PC-3 (cell line): ENCODE results near the gene LEMD2. TPM values are rescaled to one million over a fixed set of nuclear protein-coding genes. Genes with fewer than 3 reads are reported as not detected.
"Not testable (repeated sequence)": the region's sequence is repeated elsewhere in the genome, so short reads cannot be mapped to it uniquely, and the experiment has no call there.

ENCODE experiments used
- ATAC-seq: fragments of 200-7000 bp; cut with Tn5 transposase; 2 replicates; pipeline ENCODE4 v1.9.1; 2020; ENCODE audit warnings: mild to moderate bottlenecking, moderate library complexity
- BruUV-seq: library from RNA; stranded (reverse); fragments of 400-500 nt; replicated peaks from 2 replicates; lab custom pipeline; 2021; lab: Mats Ljungman, UMichigan
- CTCF ChIA-PET: fragments of 300-600 bp; sonication (Branson Sonifier 250); formaldehyde crosslinking; loops from one replicate; lab custom pipeline; 2022; ENCODE audit warnings: antibody characterized with exemption; lab: Charles Lee
- POLR2A ChIA-PET: fragments of 300-600 bp; sonication (Branson Sonifier 250); formaldehyde crosslinking; loops from one replicate; lab custom pipeline; 2022; ENCODE audit warnings: antibody characterized with exemption; ENCODE audit not compliant: unreplicated experiment; lab: Charles Lee
- DNase-seq: peaks from one replicate; pipeline ENCODE4 v3.0.0-alpha.2; 2015
- H2AFZ ChIP-seq: fragments of 300-600 bp; sonication (generic); 2 replicates; pipeline ENCODE4 v1.6.0; 2016; ENCODE audit warnings: antibody characterized with exemption, low read length
- H3F3A ChIP-seq: fragments of 300-600 bp; sonication (generic); one replicate; pipeline ENCODE4 v1.6.0; 2017; ENCODE audit warnings: antibody characterized with exemption, low read length, control low read depth, mild to moderate bottlenecking; ENCODE audit not compliant: unreplicated experiment
- H3K27ac ChIP-seq: fragments of 300-600 bp; sonication (generic); 2 replicates; pipeline ENCODE4 v1.5.1; 2016; ENCODE audit warnings: mild to moderate bottlenecking, low read length
- H3K27me3 ChIP-seq: fragments of 300-600 bp; sonication (generic); 2 replicates; pipeline ENCODE4 v1.6.1; 2016; ENCODE audit warnings: low read length, mixed read lengths
- H3K36me3 ChIP-seq: fragments of 300-600 bp; sonication (generic); 2 replicates; pipeline ENCODE4 v1.6.1; 2016; ENCODE audit warnings: low read depth, mixed run types, low read length, mixed read lengths
- H3K4me1 ChIP-seq: fragments of 300-600 bp; sonication (generic); 2 replicates; pipeline ENCODE4 v1.5.1; 2016; ENCODE audit warnings: low read length; ENCODE audit not compliant: insufficient read depth
- H3K4me2 ChIP-seq: fragments of 300-600 bp; sonication (generic); 2 replicates; pipeline ENCODE4 v1.6.0; 2016; ENCODE audit warnings: low read length
- H3K4me3 ChIP-seq: fragments of 300-600 bp; sonication (generic); 2 replicates; pipeline ENCODE4 v1.5.1; 2016; ENCODE audit warnings: mild to moderate bottlenecking, low read length, mixed read lengths
- H3K79me2 ChIP-seq: fragments of 300-600 bp; sonication (generic); 2 replicates; pipeline ENCODE4 v1.6.1; 2017; ENCODE audit warnings: low read length, mixed read lengths
- H3K9ac ChIP-seq: fragments of 300-600 bp; sonication (generic); 2 replicates; pipeline ENCODE4 v1.6.0; 2016; ENCODE audit warnings: mild to moderate bottlenecking, low read length
- H3K9me2 ChIP-seq: fragments of 300-600 bp; sonication (generic); replicated peaks from 2 replicates; pipeline ENCODE4 v1.6.1; 2016; ENCODE audit warnings: mixed run types, low read length, mixed read lengths
- H3K9me3 ChIP-seq: fragments of 300-600 bp; sonication (generic); 2 replicates; pipeline ENCODE4 v1.6.1; 2016; ENCODE audit warnings: low read length, mixed read lengths
- H4K20me1 ChIP-seq: fragments of 300-600 bp; sonication (generic); 2 replicates; pipeline ENCODE4 v1.6.1; 2016; ENCODE audit warnings: low read length, mixed read lengths
- CTCF ChIP-seq: fragments of 300-600 bp; sonication (generic); conservative IDR thresholded peaks from 2 replicates; pipeline ENCODE4 v1.5.1; 2017; ENCODE audit warnings: antibody characterized with exemption, low read depth, mild to moderate bottlenecking, low read length
- EZH2 ChIP-seq: fragments of 300-600 bp; sonication (generic); IDR thresholded peaks from one replicate; pipeline ENCODE4 v1.6.1; 2017; ENCODE audit warnings: antibody characterized with exemption, mild to moderate bottlenecking, low read length; ENCODE audit not compliant: unreplicated experiment
- EZH2phosphoT487 ChIP-seq: fragments of 300-600 bp; sonication (generic); IDR thresholded peaks from 2 replicates; pipeline ENCODE4 v1.6.1; 2018; ENCODE audit warnings: mild to moderate bottlenecking, antibody characterized with exemption, low read length, borderline replicate concordance
- intact Hi-C: fragments of 100-400 bp; cut with micrococcal nuclease; formaldehyde crosslinking; loops from 2 replicates; pipeline ENCODE4 v1.9.0; 2023
- total RNA-seq: library from RNA; depleted of rRNA; stranded (reverse); fragments of >200 nt; gene quantifications from 2 replicates; pipeline ENCODE4 v1.2.3, GENCODE V29; 2014

Gene LEMD2
- total RNA-seq, 1 experiment from 2014 or later: 54.5 TPM

GRCh38 chr6:33833599-33833998 lies 44.7 kb upstream of the LEMD2 start:
- ChIA-PET POLR2A (no interaction called here), CTCF (no interaction called here)
- H3K79me2 ChIP-seq: no peaks in the 10 kb centered on the region
- no peaks in the 10 kb centered on the region for H3K9me3 ChIP-seq
- peaks cover 16% of the 10 kb centered on the region; the same call in 1 of the 2 replicates for H3K27me3 ChIP-seq
- H3K9me2 ChIP-seq: no peaks in the 10 kb centered on the region
- H3K36me3 ChIP-seq: no peaks in the 10 kb centered on the region
- no peak overlapping the region for H3K27ac ChIP-seq
- no peak overlapping the region for H3K4me2 ChIP-seq
- no peak overlapping the region for H2AFZ ChIP-seq
- H3K9ac ChIP-seq: no peak overlapping the region
- H4K20me1 ChIP-seq: no peaks in the 10 kb centered on the region
- H3K4me3 ChIP-seq: no peak overlapping the region
- intact Hi-C loops: no loop called here
- no peak for ATAC-seq
- BruUV-seq: no TSS peak
- no peak for TF ChIP-seq EZH2
- TF ChIP-seq CTCF: no peak
- no peak for TF ChIP-seq EZH2phosphoT487
- DNase-seq: no peak
- no peaks in the 10 kb centered on the region for H3F3A ChIP-seq
- H3K4me1 ChIP-seq: no peaks in the 10 kb centered on the region

GRCh38 chr6:33832831-33833230 lies 43.9 kb upstream of the LEMD2 start:
- H3K9me2 ChIP-seq, CTCF ChIA-PET, H3K36me3 ChIP-seq, H3K9ac ChIP-seq, POLR2A ChIA-PET, H2AFZ ChIP-seq, H3K4me1 ChIP-seq, H3K4me3 ChIP-seq, H3K79me2 ChIP-seq, H3K4me2 ChIP-seq, ATAC-seq, H3F3A ChIP-seq, DNase-seq, BruUV-seq, H3K27ac ChIP-seq, H4K20me1 ChIP-seq, intact Hi-C loops, H3K9me3 ChIP-seq: not testable (repeated sequence)
- peaks cover 19% of the 10 kb centered on the region; the same call in 1 of the 2 replicates for H3K27me3 ChIP-seq

GRCh38 chr6:33831725-33832124 lies 42.8 kb upstream of the LEMD2 start:
- H2AFZ ChIP-seq, DNase-seq, H3K9me2 ChIP-seq, H3F3A ChIP-seq, H3K4me1 ChIP-seq, H3K27ac ChIP-seq, H3K79me2 ChIP-seq, POLR2A ChIA-PET, CTCF ChIA-PET, intact Hi-C loops, ATAC-seq, H4K20me1 ChIP-seq, BruUV-seq, H3K9me3 ChIP-seq, H3K9ac ChIP-seq, H3K4me2 ChIP-seq, H3K4me3 ChIP-seq, H3K36me3 ChIP-seq: not testable (repeated sequence)
- H3K27me3 ChIP-seq: peaks cover 19% of the 10 kb centered on the region; the same call in 1 of the 2 replicates

GRCh38 chr6:33830635-33831240 lies 41.8 kb upstream of the LEMD2 start:
- Histone ChIP-seq H3K27ac (no peak overlapping the region), H2AFZ (no peak overlapping the region), H3K79me2 (no peaks in the 10 kb centered on the region), H3K36me3 (no peaks in the 10 kb centered on the region), H3K27me3 (peaks cover 24% of the 10 kb centered on the region; the same call in 1 of the 2 replicates), H3K4me3 (no peak overlapping the region), H3K9ac (no peak overlapping the region), H4K20me1 (no peaks in the 10 kb centered on the region), H3K4me2 (no peak overlapping the region), H3F3A (no peaks in the 10 kb centered on the region), H3K9me2 (no peaks in the 10 kb centered on the region), H3K9me3 (no peaks in the 10 kb centered on the region), H3K4me1 (no peaks in the 10 kb centered on the region)
- ChIA-PET CTCF (no interaction called here), POLR2A (no interaction called here)
- BruUV-seq: no TSS peak
- intact Hi-C loops: no loop called here
- no peak for ATAC-seq
- TF ChIP-seq EZH2 (no peak), CTCF (no peak), EZH2phosphoT487 (no peak)
- no peak for DNase-seq
